ENCODE data around the gene KRTAP26-1. TPM values are rescaled to one million over a fixed set of nuclear protein-coding genes. Genes with fewer than 3 reads are reported as not detected.

KRTAP26-1 gene, protein sequence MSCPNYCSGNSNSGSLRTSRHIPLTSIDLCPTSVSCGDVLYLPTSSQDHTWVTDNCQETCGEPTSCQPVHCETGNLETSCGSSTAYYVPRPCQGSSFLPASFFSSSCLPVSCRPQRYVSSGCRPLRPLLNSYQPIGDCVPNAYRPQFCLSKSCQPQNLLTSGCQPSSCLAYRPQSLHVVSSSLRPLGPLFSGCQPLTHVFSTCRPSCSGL
- not detected in 2 replicates for total RNA-seq

DNA sequence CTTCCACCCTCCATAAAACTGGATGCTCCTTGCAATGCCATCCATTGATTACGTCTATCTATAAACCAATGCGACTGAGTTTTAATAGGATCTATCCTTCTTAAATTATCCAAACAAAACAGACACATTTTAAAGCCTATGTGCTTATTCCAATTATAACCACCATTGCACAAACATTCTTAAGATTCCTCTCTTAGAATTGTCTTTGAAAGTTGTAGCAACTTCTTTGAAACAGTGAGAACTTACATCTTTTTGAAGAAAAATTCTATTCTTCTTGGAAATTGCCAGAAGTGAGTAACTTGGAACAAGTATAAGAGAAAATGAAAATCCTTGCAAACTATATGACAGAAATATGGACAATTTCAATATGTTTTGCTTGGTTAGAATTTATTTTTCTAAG is at the start of gene KRTAP26-1:
Gene KRTAP26-1, minus strand, starts transcription at position 101 of the 400 bp plus-strand sequence. CDS start 280 bp downstream, outside the sequence.

DNA sequence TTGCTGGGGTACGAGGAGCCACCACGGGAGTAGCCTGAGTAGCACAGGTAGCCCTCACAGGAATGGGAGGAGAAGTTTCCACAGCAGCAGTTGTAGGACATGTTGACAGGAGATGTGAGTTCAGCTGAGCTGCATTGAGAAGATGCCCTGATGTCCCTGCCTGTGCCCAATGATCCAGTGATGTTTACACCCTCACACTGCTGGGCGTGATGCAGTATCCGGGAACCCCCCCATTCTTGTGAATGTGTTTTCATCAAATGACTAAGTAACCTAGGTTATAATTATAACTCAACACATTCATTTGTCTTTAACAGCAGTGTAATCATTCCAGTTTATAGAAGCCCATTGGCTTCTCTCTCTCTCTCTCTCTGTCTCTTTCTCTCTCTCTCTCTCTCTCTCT is 28.4 kb upstream of the KRTAP26-1 start, which contains the start of gene KRTAP23-1:
Gene KRTAP23-1, minus strand, starts transcription at position 101 of the 400 bp plus-strand sequence. Its CDS starts 0 bp downstream, at position 101.

DNA sequence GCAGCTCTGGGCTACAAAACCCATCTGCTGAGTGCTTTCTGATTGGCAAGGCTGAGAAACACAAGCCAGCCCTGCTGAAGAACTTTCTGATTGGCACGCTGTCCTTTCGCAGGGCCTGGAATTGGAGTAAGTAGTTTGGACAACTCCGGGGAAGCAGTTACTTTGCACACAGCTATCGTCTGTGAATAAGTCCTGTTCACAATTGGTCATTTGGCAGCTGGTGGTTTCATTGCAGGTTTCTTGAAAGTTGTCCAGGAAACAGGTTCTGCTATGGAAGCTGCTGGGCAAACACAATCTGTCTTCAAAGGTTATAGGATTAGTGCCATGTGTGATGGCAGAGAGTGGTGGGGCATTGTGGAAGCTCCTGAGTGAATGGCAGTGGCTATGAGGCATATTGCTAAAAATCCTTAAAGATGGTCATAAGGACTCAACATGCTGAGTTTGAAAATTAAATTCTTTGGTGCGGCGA is 17.2 kb upstream of the KRTAP26-1 start, which contains the start of gene KRTAP27-1:
Gene KRTAP27-1, minus strand, starts transcription at position 419 of the 469 bp plus-strand sequence. Its CDS starts 26 bp downstream, at position 393.

DNA sequence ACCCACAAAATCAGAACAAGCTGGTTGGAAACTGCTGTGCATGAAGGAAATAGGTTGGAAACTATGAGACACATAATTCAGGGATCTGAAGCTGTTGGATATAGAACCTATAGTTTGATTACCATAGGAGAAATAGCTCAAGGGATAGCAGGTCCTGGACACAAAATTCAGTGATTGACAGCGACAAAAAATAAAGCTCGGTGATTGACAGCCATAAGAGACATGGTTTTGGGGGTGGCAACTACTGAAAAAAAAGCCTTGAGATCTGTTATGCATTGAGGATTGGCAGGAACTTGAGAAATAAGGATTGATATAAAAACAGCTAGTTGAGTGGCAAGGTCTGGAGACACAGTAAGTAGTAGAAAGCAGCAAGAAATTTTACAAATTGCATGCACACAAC is 30.9 kb downstream of the KRTAP26-1 start, which contains the start of gene KRTAP25-1:
Gene KRTAP25-1, minus strand, starts transcription at position 300 of the 400 bp plus-strand sequence. Its CDS starts 24 bp downstream, at position 276.

DNA sequence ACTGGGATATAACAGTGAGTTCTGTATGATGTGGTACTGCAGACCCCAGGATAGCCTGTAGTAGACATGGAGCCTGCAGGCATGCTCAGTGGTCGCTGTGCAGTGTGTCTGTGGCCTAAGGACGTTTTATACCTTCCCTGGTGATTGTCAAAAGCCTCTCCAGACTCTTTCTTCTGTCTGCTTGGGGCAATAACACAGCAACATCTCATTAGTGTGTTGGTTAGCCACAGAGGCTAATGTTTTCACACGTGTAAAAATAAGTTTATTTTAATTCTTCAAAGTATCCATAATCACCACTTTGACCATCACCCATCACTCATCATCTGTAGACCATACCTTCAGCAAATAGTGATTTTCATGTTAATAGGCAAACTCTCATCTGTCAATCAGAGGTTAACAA is 37.3 kb downstream of the KRTAP26-1 start, which contains the start of gene KRTAP24-1:
Gene KRTAP24-1, minus strand, starts transcription at position 101 of the 400 bp plus-strand sequence. Its CDS starts 18 bp downstream, at position 83.

Other genes starting within 250 kb of the KRTAP26-1 start
- gene CLDN17, start 153.5 kb downstream of the KRTAP26-1 start, total RNA-seq: not detected in 2 replicates
- not detected in 2 replicates for gene CLDN8, start 104.2 kb downstream of the KRTAP26-1 start, total RNA-seq
- not detected in 2 replicates for gene KRTAP24-1, start 37.4 kb downstream of the KRTAP26-1 start, total RNA-seq
- not detected in 2 replicates for gene KRTAP25-1, start 30.8 kb downstream of the KRTAP26-1 start, total RNA-seq
- not detected in 2 replicates for gene KRTAP27-1, start 17.4 kb upstream of the KRTAP26-1 start, total RNA-seq
- not detected in 2 replicates for gene KRTAP23-1, start 28.3 kb upstream of the KRTAP26-1 start, total RNA-seq
- gene KRTAP13-2, start 52.0 kb upstream of the KRTAP26-1 start, total RNA-seq: not detected in 2 replicates
- not detected in 2 replicates for gene KRTAP13-1, start 75.7 kb upstream of the KRTAP26-1 start, total RNA-seq
- gene KRTAP13-3, start 105.6 kb upstream of the KRTAP26-1 start, total RNA-seq: not detected in 2 replicates
- not detected in 2 replicates for gene KRTAP13-4, start 109.9 kb upstream of the KRTAP26-1 start, total RNA-seq
- gene KRTAP15-1, start 120.0 kb upstream of the KRTAP26-1 start, total RNA-seq: not detected in 2 replicates
- not detected in 2 replicates for gene KRTAP19-1, start 160.1 kb upstream of the KRTAP26-1 start, total RNA-seq
- not detected in 2 replicates for gene KRTAP19-2, start 167.1 kb upstream of the KRTAP26-1 start, total RNA-seq
- not detected in 2 replicates for gene KRTAP19-3, start 171.7 kb upstream of the KRTAP26-1 start, total RNA-seq
- not detected in 2 replicates for gene KRTAP19-4, start 176.8 kb upstream of the KRTAP26-1 start, total RNA-seq
- gene KRTAP19-5, start 181.8 kb upstream of the KRTAP26-1 start, total RNA-seq: not detected in 2 replicates
- gene KRTAP19-6, start 221.5 kb upstream of the KRTAP26-1 start, total RNA-seq: not detected in 2 replicates
- not detected in 2 replicates for gene KRTAP19-7, start 241.0 kb upstream of the KRTAP26-1 start, total RNA-seq